Calu3 (cell line): ENCODE measurements around the gene PLCG2. TPM values are rescaled to one million over a fixed set of nuclear protein-coding genes. Genes with fewer than 3 reads are reported as not detected.
"Not testable (repeated sequence)": the region's sequence is repeated elsewhere in the genome, so short reads cannot be mapped to it uniquely, and the experiment has no call there.

Source experiments
- BruUV-seq: library from RNA; stranded (reverse); fragments of 400-500 nt; replicated peaks from 2 replicates; lab custom pipeline; 2021; lab: Mats Ljungman, UMichigan
- CTCF ChIA-PET: fragments of 300-600 bp; sonication (Branson Sonifier 250); formaldehyde crosslinking; loops from one replicate; lab custom pipeline; 2022; ENCODE audit warnings: antibody characterized with exemption; lab: Charles Lee
- DNase-seq: peaks from one replicate; pipeline ENCODE4 v3.0.0; 2022
- H3K27ac Mint-ChIP-seq: one replicate; pipeline ENCODE4 v1.8.0; 2022; ENCODE audit warnings: mixed read lengths; ENCODE audit not compliant: unreplicated experiment
- H3K27me3 Mint-ChIP-seq: one replicate; pipeline ENCODE4 v1.8.0; 2022; ENCODE audit warnings: mixed read lengths; ENCODE audit not compliant: unreplicated experiment
- H3K36me3 Mint-ChIP-seq: one replicate; pipeline ENCODE4 v1.8.0; 2022; ENCODE audit warnings: mild to moderate bottlenecking, moderate library complexity, mixed read lengths; ENCODE audit not compliant: insufficient read depth, unreplicated experiment
- H3K4me1 Mint-ChIP-seq: one replicate; pipeline ENCODE4 v1.8.0; 2022; ENCODE audit warnings: mild to moderate bottlenecking, low read depth, mixed read lengths; ENCODE audit not compliant: unreplicated experiment
- H3K4me3 Mint-ChIP-seq: one replicate; pipeline ENCODE4 v1.8.0; 2022; ENCODE audit warnings: mild to moderate bottlenecking, low read depth, moderate library complexity, mixed read lengths; ENCODE audit not compliant: unreplicated experiment
- H3K9me3 Mint-ChIP-seq: one replicate; pipeline ENCODE4 v1.8.0; 2022; ENCODE audit warnings: low read depth, mixed read lengths; ENCODE audit not compliant: unreplicated experiment
- intact Hi-C: fragments of 100-400 bp; cut with micrococcal nuclease; formaldehyde crosslinking; loops from one replicate; pipeline ENCODE4 v1.10.0; 2022; ENCODE audit not compliant: unreplicated experiment
- total RNA-seq: library from RNA; stranded (reverse); gene quantifications from 2 replicates; pipeline ENCODE4 v1.2.3, GENCODE V29; 2022
- TF ChIP-seq, protein P1 (sequence below): fragments of 200-600 bp; IDR thresholded peaks from one replicate; pipeline ENCODE4 v1.8.0; 2022; ENCODE audit warnings: antibody characterized with exemption; ENCODE audit not compliant: unreplicated experiment

PLCG2 gene
- total RNA-seq, 1 experiment from 2014 or later, result 3.4 TPM

DNA sequence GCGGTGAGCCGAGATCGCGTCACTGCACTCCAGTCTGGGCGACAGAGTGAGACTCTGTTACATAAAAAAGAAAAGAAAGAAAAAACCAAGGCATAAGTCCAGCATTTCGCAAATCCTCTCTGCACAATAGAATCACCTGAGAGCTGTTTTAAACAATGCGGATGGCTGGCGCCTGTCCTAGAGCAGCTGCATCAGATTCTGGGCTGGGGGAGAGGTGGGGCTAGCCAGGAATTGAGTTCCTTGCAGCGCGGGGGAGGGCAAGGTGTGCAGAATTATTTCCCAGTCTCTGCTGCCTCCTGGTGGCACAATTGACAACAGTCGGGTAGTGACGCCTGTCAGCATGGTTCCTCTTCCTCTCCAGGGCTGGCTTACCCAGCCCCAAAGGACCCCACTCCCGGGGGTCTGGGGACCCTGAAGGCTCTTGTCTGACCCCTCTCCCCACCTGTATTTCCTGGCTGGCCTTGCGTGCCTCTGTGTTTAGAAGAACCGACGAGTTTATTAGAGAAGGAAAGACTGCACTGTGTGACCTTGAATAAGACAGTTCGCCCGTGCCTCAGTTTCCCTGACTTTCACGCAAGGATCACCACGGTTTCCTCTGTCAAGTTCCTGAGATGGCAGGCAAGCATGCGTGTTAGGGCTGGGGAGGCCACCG is 41.1 kb upstream of the PLCG2 start:
- intact Hi-C loops, result loop anchor here (1.0 to 10.0 kb wide), 4 partner anchors 335 to 703 kb away; partner anchors contain the start of gene ATMIN
- peak overlapping the region; percentile 53 for H3K4me3 Mint-ChIP-seq
- H3K27ac Mint-ChIP-seq, result no peak overlapping the region
- TF ChIP-seq, protein P1, sequence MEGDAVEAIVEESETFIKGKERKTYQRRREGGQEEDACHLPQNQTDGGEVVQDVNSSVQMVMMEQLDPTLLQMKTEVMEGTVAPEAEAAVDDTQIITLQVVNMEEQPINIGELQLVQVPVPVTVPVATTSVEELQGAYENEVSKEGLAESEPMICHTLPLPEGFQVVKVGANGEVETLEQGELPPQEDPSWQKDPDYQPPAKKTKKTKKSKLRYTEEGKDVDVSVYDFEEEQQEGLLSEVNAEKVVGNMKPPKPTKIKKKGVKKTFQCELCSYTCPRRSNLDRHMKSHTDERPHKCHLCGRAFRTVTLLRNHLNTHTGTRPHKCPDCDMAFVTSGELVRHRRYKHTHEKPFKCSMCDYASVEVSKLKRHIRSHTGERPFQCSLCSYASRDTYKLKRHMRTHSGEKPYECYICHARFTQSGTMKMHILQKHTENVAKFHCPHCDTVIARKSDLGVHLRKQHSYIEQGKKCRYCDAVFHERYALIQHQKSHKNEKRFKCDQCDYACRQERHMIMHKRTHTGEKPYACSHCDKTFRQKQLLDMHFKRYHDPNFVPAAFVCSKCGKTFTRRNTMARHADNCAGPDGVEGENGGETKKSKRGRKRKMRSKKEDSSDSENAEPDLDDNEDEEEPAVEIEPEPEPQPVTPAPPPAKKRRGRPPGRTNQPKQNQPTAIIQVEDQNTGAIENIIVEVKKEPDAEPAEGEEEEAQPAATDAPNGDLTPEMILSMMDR, result peak; percentile 94
- DNase-seq, result peak; percentile 92
- H3K36me3 Mint-ChIP-seq, result no peaks in the 10 kb centered on the region
- no TSS peak for BruUV-seq
- H3K4me1 Mint-ChIP-seq, result no peaks in the 10 kb centered on the region
- peaks cover 11% of the 10 kb centered on the region for H3K27me3 Mint-ChIP-seq
- peaks cover 4% of the 10 kb centered on the region for H3K9me3 Mint-ChIP-seq
- CTCF ChIA-PET, result interaction anchor here (0.6 to 1.0 kb wide), 3 partner anchors 24 to 372 kb away, joined by 3 to 4 read pairs (median 3); no protein-coding TSS in a partner anchor

DNA sequence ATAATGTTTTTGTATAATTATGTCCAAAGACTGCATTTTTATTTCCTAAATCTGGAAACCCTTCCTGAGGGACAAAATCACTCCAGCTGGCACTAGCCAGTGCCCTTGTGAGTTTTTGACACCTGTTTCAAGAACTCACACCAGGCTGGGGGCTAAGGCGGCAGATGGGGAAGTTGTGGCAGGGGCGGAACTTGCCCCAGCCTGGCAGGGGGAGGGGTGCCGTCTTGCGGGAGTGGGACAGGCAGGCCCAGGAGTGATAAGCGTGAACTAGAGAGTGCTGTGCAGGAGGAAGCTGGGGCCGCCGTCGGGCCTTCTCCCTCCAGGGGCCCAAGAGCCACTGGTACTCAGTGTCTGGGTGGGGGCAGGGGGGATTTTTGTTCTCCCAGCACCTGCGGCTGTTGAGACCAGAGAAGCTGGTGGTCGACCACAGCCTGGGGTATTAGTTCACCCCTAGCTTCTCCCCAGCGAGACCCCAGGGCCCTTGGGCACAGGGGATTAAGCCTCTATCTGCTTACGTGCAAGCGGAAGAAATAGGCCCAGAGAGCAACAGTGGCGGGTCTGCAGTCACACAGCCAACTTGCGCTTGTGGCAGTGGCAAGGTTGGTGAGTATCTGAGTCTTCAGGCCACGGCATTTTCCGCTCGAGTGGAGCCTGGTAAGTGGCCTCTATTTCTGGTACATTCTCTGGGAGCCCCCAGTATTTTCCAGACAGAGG is 40.2 kb upstream of the PLCG2 start:
- H3K4me1 Mint-ChIP-seq, result no peaks in the 10 kb centered on the region
- no peak for DNase-seq
- CTCF ChIA-PET, result interaction anchor here (1.8 kb wide), 1 partner anchor 9 kb away, joined by 5 read pairs; no protein-coding TSS in a partner anchor
- intact Hi-C loops, result loop anchor here (1.0 to 10.0 kb wide), 3 partner anchors 336 to 704 kb away; partner anchors contain the start of gene ATMIN
- no TSS peak for BruUV-seq
- no peaks in the 10 kb centered on the region for H3K9me3 Mint-ChIP-seq
- H3K27me3 Mint-ChIP-seq, result peaks cover 1% of the 10 kb centered on the region
- no peaks in the 10 kb centered on the region for H3K36me3 Mint-ChIP-seq
- H3K4me3 Mint-ChIP-seq, result no peak overlapping the region
- TF ChIP-seq, protein P1, result no peak
- no peak overlapping the region for H3K27ac Mint-ChIP-seq

DNA sequence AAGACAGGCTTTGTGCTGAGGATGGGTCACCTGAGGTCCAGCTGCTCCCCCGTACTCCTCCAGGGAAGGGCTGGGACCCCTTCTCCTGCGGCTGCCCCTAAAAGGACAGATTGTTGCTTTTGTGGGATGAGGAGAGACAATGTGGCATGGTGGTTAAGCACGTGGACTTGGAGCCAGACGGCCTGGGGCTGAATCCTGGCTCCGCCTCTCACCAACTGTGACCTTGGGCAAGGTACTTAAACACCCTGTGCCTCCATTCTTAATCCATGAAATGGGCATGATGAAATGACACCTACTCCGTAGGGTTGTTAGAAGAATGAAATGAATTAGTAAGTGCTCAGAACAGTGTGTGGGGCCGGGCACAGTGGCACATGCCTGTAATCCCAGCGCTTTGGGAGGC is 39.6 kb upstream of the PLCG2 start:
- TF ChIP-seq, protein P1, result no peak
- no peaks in the 10 kb centered on the region for H3K9me3 Mint-ChIP-seq
- CTCF ChIA-PET, result interaction anchor here (1.8 kb wide), 1 partner anchor 9 kb away, joined by 5 read pairs; no protein-coding TSS in a partner anchor
- no peak overlapping the region for H3K4me3 Mint-ChIP-seq
- no peak overlapping the region for H3K27ac Mint-ChIP-seq
- H3K36me3 Mint-ChIP-seq, result no peaks in the 10 kb centered on the region
- H3K27me3 Mint-ChIP-seq, result no peaks in the 10 kb centered on the region
- no TSS peak for BruUV-seq
- intact Hi-C loops, result loop anchor here (5.0 to 10.0 kb wide), 2 partner anchors 532 to 705 kb away; partner anchors contain the start of gene ATMIN
- H3K4me1 Mint-ChIP-seq, result no peaks in the 10 kb centered on the region
- no peak for DNase-seq

DNA sequence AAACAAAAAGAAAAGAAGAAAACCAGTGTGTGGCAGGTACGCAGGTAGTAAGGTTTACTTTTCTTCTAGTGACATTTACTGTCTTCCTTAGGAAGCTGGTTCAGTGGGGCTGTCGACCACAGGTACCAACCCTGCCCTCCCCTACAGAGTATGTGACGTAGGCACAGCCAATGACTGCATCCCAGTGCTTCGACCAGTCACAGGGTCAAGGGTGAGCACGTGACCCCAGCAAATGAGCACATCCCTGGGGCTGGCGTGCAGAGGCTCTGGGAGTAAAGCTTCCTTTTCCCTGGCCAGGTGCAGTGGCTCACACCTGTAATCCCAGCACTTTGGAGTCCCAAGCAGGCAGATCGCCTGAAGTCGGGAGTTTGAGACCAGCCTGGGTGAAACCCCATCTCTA is 38.9 kb upstream of the PLCG2 start:
- CTCF ChIA-PET, result interaction anchor here (0.6 to 1.8 kb wide), 2 partner anchors 10 to 29 kb away, joined by 3 to 5 read pairs; no protein-coding TSS in a partner anchor
- BruUV-seq, result no TSS peak
- no peak overlapping the region for H3K27ac Mint-ChIP-seq
- TF ChIP-seq, protein P1, result no peak
- intact Hi-C loops, result no loop called here
- DNase-seq, result no peak
- no peak overlapping the region for H3K4me3 Mint-ChIP-seq
- no peaks in the 10 kb centered on the region for H3K36me3 Mint-ChIP-seq
- H3K4me1 Mint-ChIP-seq, result no peaks in the 10 kb centered on the region
- H3K9me3 Mint-ChIP-seq, result no peaks in the 10 kb centered on the region
- H3K27me3 Mint-ChIP-seq, result no peaks in the 10 kb centered on the region

DNA sequence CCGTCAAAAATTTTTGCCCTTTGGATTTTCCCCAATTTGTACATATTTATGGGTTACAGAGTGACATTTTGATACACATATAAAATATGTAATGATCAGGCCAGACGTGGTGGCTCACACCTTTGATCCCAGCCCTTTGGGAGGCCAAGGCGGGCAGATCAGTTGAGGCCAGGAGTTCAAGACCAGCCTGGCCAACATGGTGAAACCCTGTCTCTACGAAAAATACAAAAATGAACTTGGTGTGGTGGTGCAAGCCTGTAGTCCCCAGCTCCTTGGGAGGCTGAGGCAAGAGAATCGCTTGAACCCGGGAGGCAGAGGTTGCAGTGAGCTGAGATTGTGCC is 37.7 kb upstream of the PLCG2 start:
- H3K36me3 Mint-ChIP-seq, intact Hi-C loops, H3K27me3 Mint-ChIP-seq, H3K27ac Mint-ChIP-seq, BruUV-seq, H3K4me3 Mint-ChIP-seq, DNase-seq, H3K9me3 Mint-ChIP-seq: not testable (repeated sequence)
- peaks cover 11% of the 10 kb centered on the region for H3K4me1 Mint-ChIP-seq
- CTCF ChIA-PET, result interaction anchor here (0.7 kb wide), 1 partner anchor 17 kb away, joined by 3 read pairs; no protein-coding TSS in a partner anchor
